Activated T-helper 1 cell treated with anti-CD3 and anti-CD28 coated beads, Interleukin-12 subunit alpha, Interleukin-12 subunit beta, Interleukin-2, Interleukin-4 antibody, amounts not matched to agents 30 ng/mL and 10 ng/mL and 1 ng/mL, durations not matched to agents 14 hours and 24 hours and 36 hours (primary cell): ENCODE results near the gene AGO4. TPM values are rescaled to one million over a fixed set of nuclear protein-coding genes. Genes with fewer than 3 reads are reported as not detected.

Experiments
- DNase-seq: peaks from one replicate; pipeline ENCODE4 v3.0.0; 2021; ENCODE audit warnings: low spot score
- H3K27ac Mint-ChIP-seq: one replicate; pipeline ENCODE4 v1.8.0; 2021; ENCODE audit warnings: mild to moderate bottlenecking, mixed read lengths
- H3K27me3 Mint-ChIP-seq: one replicate; pipeline ENCODE4 v1.8.0; 2022; ENCODE audit warnings: mild to moderate bottlenecking, moderate library complexity, mixed read lengths; ENCODE audit not compliant: insufficient read depth
- H3K36me3 Mint-ChIP-seq: one replicate; pipeline ENCODE4 v1.8.0; 2021; ENCODE audit warnings: low read depth, mixed read lengths
- H3K4me1 Mint-ChIP-seq: one replicate; pipeline ENCODE4 v1.8.0; 2021; ENCODE audit warnings: low read depth, mixed read lengths
- H3K4me3 Mint-ChIP-seq: one replicate; pipeline ENCODE4 v1.8.0; 2021; ENCODE audit warnings: mild to moderate bottlenecking, moderate library complexity, mixed read lengths
- H3K9me3 Mint-ChIP-seq: one replicate; pipeline ENCODE4 v1.8.0; 2021; ENCODE audit warnings: mixed read lengths
- intact Hi-C: fragments of 100-400 bp; cut with micrococcal nuclease; formaldehyde crosslinking; loops from one replicate; pipeline ENCODE4 v1.15.1; 2024
- total RNA-seq: library from RNA; stranded (reverse); gene quantifications from 2 replicates; pipeline ENCODE4 v1.2.3, GENCODE V29; 2022

Gene AGO4
- total RNA-seq, 1 donor from 2014 or later: 8.0 TPM

GRCh38 chr1:35834218-35834617 is 26.4 kb downstream of the AGO4 start:
- no peaks in the 10 kb centered on the region for H3K27me3 Mint-ChIP-seq
- no peaks in the 10 kb centered on the region for H3K9me3 Mint-ChIP-seq
- H3K27ac Mint-ChIP-seq: no peak overlapping the region
- no peak for DNase-seq
- H3K4me3 Mint-ChIP-seq: no peak overlapping the region
- peaks cover 24% of the 10 kb centered on the region for H3K36me3 Mint-ChIP-seq
- H3K4me1 Mint-ChIP-seq: no peaks in the 10 kb centered on the region
- intact Hi-C loops: no loop called here

- no peaks in the 10 kb centered on the region for H3K9me3 Mint-ChIP-seq
- peaks cover 27% of the 10 kb centered on the region for H3K36me3 Mint-ChIP-seq
- intact Hi-C loops: no loop called here
- H3K4me3 Mint-ChIP-seq: no peak overlapping the region
- H3K27ac Mint-ChIP-seq: no peak overlapping the region
- H3K4me1 Mint-ChIP-seq: no peaks in the 10 kb centered on the region
- DNase-seq: no peak
- H3K27me3 Mint-ChIP-seq: no peaks in the 10 kb centered on the region
Measured at GRCh38 chr1:35835398-35835797, 27.6 kb downstream of the AGO4 start.

GRCh38 chr1:35836734-35837133 is 28.9 kb downstream of the AGO4 start:
- no peaks in the 10 kb centered on the region for H3K4me1 Mint-ChIP-seq
- intact Hi-C loops: no loop called here
- H3K4me3 Mint-ChIP-seq: no peak overlapping the region
- H3K36me3 Mint-ChIP-seq: peaks cover 28% of the 10 kb centered on the region
- H3K27me3 Mint-ChIP-seq: no peaks in the 10 kb centered on the region
- no peak overlapping the region for H3K27ac Mint-ChIP-seq
- H3K9me3 Mint-ChIP-seq: no peaks in the 10 kb centered on the region
- no peak for DNase-seq

GRCh38 chr1:35838693-35839245 is 31.0 kb downstream of the AGO4 start:
- H3K36me3 Mint-ChIP-seq: peaks cover 32% of the 10 kb centered on the region
- DNase-seq: no peak
- H3K4me1 Mint-ChIP-seq: no peaks in the 10 kb centered on the region
- no peak overlapping the region for H3K4me3 Mint-ChIP-seq
- intact Hi-C loops: no loop called here
- H3K9me3 Mint-ChIP-seq: no peaks in the 10 kb centered on the region
- H3K27me3 Mint-ChIP-seq: no peaks in the 10 kb centered on the region
- H3K27ac Mint-ChIP-seq: no peak overlapping the region

DNA sequence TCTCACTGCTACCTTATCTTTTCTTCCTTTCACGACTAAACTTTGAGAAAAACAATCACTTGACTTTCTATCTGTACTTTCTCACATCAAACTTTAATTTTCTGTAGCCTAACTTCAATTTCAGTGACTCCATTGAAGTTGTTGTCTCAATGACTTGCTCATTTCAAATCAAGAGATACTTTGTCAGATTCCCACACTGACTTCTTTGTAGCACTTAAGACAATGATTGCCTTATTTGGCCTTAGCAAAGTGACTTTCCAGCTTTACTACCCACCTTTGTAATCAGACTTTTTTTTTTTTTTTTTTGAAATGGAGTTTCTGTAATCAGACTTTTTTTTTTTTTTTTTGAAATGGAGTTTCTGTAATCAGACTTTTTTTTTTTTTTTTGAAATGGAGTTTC is 37.0 kb downstream of the AGO4 start:
- no peak overlapping the region for H3K27ac Mint-ChIP-seq
- H3K4me3 Mint-ChIP-seq: no peak overlapping the region

GRCh38 chr1:35845766-35846165 is 38.0 kb downstream of the AGO4 start:
- Mint-ChIP-seq H3K9me3 (no peaks in the 10 kb centered on the region), H3K4me3 (no peak overlapping the region), H3K4me1 (no peaks in the 10 kb centered on the region), H3K27me3 (peaks cover 2% of the 10 kb centered on the region), H3K27ac (no peak overlapping the region), H3K36me3 (peaks cover 26% of the 10 kb centered on the region)
- intact Hi-C loops: no loop called here
- DNase-seq: no peak

More for the DNA sequence above, 37.0 kb downstream of the AGO4 start:
- Mint-ChIP-seq H3K27me3 (no peaks in the 10 kb centered on the region), H3K4me1 (no peaks in the 10 kb centered on the region), H3K36me3 (peaks cover 21% of the 10 kb centered on the region), H3K9me3 (no peaks in the 10 kb centered on the region)
- DNase-seq: no peak
- intact Hi-C loops: no loop called here

DNA sequence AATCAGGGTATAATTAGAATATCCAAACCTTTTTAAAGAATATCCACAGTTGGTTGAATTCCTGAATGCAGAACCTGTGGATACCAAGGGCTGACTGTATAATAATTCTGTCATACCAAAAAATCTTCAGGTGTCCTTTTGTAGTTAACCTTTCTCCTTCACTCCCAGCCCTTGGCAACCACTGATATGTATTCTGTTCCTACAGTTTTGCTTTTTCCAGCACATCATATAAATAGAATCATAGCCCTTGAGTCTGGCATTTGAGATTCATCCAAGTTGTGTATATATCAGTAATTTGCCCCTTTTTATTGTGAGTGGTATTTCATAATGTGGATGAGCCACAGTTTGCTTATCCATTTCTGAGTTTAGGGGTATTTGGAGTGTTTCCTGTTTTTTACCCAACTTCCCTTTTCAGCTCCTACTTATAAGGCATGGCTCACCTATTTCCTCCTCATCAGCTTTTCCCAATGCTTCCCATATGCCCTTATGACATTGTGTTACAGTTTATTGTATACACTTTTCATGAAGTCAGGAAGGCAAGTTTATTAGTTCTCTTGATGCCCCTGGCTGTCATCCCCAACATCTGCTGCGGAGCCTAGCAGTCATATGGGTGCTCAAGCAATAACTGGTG is 40.2 kb downstream of the AGO4 start:
- Mint-ChIP-seq H3K4me3 (no peak overlapping the region), H3K4me1 (no peaks in the 10 kb centered on the region), H3K27ac (no peak overlapping the region), H3K27me3 (peaks cover 2% of the 10 kb centered on the region), H3K36me3 (peaks cover 16% of the 10 kb centered on the region), H3K9me3 (no peaks in the 10 kb centered on the region)
- intact Hi-C loops: no loop called here
- no peak for DNase-seq

- Mint-ChIP-seq H3K4me1 (no peaks in the 10 kb centered on the region), H3K9me3 (no peaks in the 10 kb centered on the region), H3K4me3 (no peak overlapping the region), H3K36me3 (peaks cover 14% of the 10 kb centered on the region), H3K27ac (no peak overlapping the region), H3K27me3 (peaks cover 2% of the 10 kb centered on the region)
- intact Hi-C loops: no loop called here
- DNase-seq: no peak
Measured at GRCh38 chr1:35850051-35850450, 42.2 kb downstream of the AGO4 start.

GRCh38 chr1:35850716-35851115 is 42.9 kb downstream of the AGO4 start:
- peaks cover 10% of the 10 kb centered on the region for H3K36me3 Mint-ChIP-seq
- H3K27me3 Mint-ChIP-seq: peaks cover 2% of the 10 kb centered on the region
- H3K9me3 Mint-ChIP-seq: no peaks in the 10 kb centered on the region
- no peak overlapping the region for H3K4me3 Mint-ChIP-seq
- no peak for DNase-seq
- no peak overlapping the region for H3K27ac Mint-ChIP-seq
- intact Hi-C loops: no loop called here
- H3K4me1 Mint-ChIP-seq: no peaks in the 10 kb centered on the region

DNA sequence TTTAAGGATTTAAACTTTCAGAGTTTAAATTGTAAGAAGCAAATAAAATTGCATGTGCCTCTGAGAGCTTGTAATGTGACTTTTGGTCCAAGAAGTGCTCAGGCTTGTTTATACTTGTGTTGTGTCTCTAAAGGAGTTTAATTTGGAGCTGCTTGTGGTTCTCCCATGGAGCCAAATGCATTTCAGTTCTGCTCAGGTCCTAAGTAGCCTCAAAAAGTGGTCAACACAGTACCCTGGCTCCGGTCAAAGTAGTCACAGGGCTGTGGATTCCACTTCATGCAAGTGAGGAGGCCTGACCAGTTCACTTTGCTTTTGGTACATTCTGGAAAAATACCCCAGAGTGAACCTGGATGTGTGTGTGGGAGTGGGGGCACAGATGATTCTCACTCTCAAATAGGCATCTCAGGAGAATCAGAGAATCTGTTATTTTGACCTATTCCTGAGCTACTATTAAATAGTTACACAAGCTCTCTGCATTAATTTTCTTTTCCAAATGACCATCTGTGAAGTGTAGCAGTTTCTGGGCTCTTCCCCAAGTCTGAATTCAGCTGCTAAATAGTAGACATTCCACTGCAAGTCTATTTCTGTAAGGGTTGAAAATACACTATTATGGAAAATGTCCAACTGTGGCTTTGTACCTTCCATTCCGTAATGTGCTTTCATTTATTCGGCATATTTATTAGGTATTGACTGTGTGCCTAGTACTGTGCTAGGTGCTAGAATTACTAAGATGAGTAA is 43.5 kb downstream of the AGO4 start:
- Mint-ChIP-seq H3K9me3 (no peaks in the 10 kb centered on the region), H3K4me1 (no peaks in the 10 kb centered on the region), H3K36me3 (peaks cover 10% of the 10 kb centered on the region), H3K4me3 (no peak overlapping the region), H3K27ac (no peak overlapping the region), H3K27me3 (peaks cover 2% of the 10 kb centered on the region)
- intact Hi-C loops: no loop called here
- no peak for DNase-seq

DNA sequence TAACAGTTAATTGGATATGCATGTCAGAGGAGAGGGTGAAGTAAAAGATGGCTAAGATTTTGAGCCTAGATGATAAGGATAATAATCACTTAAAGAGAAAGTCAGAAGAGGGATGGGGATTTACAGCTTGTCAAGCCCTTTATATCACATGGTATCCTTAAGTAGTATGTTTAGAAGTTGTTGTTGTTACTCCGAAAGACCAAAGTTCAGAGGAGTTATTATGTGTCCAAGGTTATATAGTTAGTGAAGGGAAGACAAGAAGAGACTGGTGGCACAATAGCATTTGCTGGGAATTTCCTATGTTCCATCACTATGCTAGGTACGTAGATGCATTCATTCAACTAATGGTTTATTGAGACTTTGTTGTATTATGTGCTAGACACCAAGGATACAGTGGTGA is 44.4 kb downstream of the AGO4 start:
- no peak for DNase-seq
- Mint-ChIP-seq H3K27me3 (peaks cover 2% of the 10 kb centered on the region), H3K27ac (no peak overlapping the region), H3K4me1 (no peaks in the 10 kb centered on the region), H3K9me3 (no peaks in the 10 kb centered on the region), H3K36me3 (peaks cover 10% of the 10 kb centered on the region), H3K4me3 (no peak overlapping the region)
- intact Hi-C loops: no loop called here

DNA sequence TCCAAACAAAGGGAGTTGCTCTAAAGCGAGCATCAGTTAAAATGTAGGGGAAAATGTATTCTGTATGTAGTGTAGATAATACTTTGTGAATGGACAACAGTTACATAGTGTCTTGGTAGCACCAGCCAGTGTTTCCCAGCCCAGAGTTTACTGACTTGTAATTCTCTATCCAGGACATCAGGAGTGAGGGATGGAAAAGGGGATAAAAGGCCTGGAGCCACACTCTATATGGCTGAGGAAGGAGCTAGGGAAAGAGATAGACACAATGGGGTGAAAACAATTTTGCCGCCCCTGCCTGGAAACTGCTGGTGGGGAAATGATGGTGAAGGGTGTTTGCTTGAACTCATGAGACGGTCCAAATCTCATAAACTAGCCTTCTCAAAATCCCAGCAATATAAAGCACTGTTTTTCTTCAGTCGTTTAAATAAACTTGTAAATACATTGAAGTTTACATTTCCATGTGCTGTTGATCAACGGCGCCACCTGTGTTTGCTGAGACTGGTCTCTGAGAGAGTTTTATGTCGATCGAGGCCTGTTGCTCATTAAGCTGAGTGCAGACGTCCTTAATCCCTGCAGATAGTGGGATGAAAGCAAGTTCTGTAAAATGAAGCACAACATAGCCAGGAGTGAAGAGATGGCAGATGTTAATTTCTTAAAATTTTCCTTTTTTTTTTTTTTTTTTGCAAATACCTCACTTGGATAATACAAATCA is 47.3 kb downstream of the AGO4 start:
- Mint-ChIP-seq H3K27me3 (peaks cover 2% of the 10 kb centered on the region), H3K4me3 (no peak overlapping the region), H3K36me3 (peaks cover 4% of the 10 kb centered on the region), H3K4me1 (no peaks in the 10 kb centered on the region), H3K27ac (no peak overlapping the region), H3K9me3 (no peaks in the 10 kb centered on the region)
- DNase-seq: no peak
- intact Hi-C loops: no loop called here

- DNase-seq: no peak
- intact Hi-C loops: no loop called here
- no peaks in the 10 kb centered on the region for H3K27me3 Mint-ChIP-seq
- H3K9me3 Mint-ChIP-seq: no peaks in the 10 kb centered on the region
- no peak overlapping the region for H3K4me3 Mint-ChIP-seq
- H3K36me3 Mint-ChIP-seq: peaks cover 1% of the 10 kb centered on the region
- H3K27ac Mint-ChIP-seq: no peak overlapping the region
- no peaks in the 10 kb centered on the region for H3K4me1 Mint-ChIP-seq
Measured at GRCh38 chr1:35856964-35857363, 49.1 kb downstream of the AGO4 start.
